Measurements from ENCODE around the gene EPHB2. TPM values are rescaled to one million over a fixed set of nuclear protein-coding genes. Genes with fewer than 3 reads are reported as not detected.

EPHB2 gene
- total and polyA plus RNA-seq, 2 of the 8 experiments (the other 6 are each of a cell fraction or from before 2014, with no cell fraction given) = 15.8 to 17.2 TPM

DNA sequence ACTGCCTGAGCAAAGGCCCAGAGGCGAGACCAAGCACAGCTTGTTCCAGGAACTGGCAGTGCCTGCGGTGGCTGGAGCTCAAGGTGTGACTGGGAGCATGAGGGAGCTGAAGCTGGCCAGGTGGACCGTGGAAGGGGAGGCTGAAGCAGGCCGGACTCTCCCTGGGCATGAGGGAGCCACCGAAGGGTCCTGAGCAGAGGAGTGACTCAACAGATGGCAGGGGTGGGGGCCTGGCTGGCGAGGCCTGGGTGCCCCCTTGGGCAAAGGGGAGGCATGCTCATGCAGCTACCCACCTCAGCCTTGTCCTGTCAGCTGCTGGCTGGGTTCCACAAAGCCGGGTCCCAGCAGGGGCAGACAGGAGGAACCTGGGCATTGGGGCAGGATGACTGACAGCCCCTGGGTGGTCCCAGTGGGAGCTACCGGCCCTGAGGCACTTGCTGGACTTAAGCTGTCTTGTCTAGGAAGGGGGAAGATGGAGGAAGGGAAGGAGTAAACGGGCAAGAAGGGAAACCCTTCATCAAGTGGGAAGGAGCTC is 143.1 kb downstream of the EPHB2 start (continued):
- TF ChIP-seq, protein P1, sequence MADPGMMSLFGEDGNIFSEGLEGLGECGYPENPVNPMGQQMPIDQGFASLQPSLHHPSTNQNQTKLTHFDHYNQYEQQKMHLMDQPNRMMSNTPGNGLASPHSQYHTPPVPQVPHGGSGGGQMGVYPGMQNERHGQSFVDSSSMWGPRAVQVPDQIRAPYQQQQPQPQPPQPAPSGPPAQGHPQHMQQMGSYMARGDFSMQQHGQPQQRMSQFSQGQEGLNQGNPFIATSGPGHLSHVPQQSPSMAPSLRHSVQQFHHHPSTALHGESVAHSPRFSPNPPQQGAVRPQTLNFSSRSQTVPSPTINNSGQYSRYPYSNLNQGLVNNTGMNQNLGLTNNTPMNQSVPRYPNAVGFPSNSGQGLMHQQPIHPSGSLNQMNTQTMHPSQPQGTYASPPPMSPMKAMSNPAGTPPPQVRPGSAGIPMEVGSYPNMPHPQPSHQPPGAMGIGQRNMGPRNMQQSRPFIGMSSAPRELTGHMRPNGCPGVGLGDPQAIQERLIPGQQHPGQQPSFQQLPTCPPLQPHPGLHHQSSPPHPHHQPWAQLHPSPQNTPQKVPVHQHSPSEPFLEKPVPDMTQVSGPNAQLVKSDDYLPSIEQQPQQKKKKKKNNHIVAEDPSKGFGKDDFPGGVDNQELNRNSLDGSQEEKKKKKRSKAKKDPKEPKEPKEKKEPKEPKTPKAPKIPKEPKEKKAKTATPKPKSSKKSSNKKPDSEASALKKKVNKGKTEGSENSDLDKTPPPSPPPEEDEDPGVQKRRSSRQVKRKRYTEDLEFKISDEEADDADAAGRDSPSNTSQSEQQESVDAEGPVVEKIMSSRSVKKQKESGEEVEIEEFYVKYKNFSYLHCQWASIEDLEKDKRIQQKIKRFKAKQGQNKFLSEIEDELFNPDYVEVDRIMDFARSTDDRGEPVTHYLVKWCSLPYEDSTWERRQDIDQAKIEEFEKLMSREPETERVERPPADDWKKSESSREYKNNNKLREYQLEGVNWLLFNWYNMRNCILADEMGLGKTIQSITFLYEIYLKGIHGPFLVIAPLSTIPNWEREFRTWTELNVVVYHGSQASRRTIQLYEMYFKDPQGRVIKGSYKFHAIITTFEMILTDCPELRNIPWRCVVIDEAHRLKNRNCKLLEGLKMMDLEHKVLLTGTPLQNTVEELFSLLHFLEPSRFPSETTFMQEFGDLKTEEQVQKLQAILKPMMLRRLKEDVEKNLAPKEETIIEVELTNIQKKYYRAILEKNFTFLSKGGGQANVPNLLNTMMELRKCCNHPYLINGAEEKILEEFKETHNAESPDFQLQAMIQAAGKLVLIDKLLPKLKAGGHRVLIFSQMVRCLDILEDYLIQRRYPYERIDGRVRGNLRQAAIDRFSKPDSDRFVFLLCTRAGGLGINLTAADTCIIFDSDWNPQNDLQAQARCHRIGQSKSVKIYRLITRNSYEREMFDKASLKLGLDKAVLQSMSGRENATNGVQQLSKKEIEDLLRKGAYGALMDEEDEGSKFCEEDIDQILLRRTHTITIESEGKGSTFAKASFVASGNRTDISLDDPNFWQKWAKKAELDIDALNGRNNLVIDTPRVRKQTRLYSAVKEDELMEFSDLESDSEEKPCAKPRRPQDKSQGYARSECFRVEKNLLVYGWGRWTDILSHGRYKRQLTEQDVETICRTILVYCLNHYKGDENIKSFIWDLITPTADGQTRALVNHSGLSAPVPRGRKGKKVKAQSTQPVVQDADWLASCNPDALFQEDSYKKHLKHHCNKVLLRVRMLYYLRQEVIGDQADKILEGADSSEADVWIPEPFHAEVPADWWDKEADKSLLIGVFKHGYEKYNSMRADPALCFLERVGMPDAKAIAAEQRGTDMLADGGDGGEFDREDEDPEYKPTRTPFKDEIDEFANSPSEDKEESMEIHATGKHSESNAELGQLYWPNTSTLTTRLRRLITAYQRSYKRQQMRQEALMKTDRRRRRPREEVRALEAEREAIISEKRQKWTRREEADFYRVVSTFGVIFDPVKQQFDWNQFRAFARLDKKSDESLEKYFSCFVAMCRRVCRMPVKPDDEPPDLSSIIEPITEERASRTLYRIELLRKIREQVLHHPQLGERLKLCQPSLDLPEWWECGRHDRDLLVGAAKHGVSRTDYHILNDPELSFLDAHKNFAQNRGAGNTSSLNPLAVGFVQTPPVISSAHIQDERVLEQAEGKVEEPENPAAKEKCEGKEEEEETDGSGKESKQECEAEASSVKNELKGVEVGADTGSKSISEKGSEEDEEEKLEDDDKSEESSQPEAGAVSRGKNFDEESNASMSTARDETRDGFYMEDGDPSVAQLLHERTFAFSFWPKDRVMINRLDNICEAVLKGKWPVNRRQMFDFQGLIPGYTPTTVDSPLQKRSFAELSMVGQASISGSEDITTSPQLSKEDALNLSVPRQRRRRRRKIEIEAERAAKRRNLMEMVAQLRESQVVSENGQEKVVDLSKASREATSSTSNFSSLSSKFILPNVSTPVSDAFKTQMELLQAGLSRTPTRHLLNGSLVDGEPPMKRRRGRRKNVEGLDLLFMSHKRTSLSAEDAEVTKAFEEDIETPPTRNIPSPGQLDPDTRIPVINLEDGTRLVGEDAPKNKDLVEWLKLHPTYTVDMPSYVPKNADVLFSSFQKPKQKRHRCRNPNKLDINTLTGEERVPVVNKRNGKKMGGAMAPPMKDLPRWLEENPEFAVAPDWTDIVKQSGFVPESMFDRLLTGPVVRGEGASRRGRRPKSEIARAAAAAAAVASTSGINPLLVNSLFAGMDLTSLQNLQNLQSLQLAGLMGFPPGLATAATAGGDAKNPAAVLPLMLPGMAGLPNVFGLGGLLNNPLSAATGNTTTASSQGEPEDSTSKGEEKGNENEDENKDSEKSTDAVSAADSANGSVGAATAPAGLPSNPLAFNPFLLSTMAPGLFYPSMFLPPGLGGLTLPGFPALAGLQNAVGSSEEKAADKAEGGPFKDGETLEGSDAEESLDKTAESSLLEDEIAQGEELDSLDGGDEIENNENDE (IDR thresholded peaks at IDR 0.05; ENCODE audit: insufficient replicate concordance, low read length) = no peak
- TF ChIP-seq RXRA (IDR thresholded peaks at IDR 0.05; ENCODE audit: insufficient read depth, low read depth, low read length) = no peak
- TF ChIP-seq HDAC6 (IDR thresholded peaks at IDR 0.05; ENCODE audit: low read depth, low read length) = no peak
- TF ChIP-seq, protein P2, sequence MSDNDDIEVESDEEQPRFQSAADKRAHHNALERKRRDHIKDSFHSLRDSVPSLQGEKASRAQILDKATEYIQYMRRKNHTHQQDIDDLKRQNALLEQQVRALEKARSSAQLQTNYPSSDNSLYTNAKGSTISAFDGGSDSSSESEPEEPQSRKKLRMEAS (IDR thresholded peaks at IDR 0.05) = no peak
- TF ChIP-seq GABPA (IDR thresholded peaks at IDR 0.05; ENCODE audit: borderline replicate concordance, insufficient read depth, low read length) = no peak
